HG03097 (cell line): ENCODE results near the gene MFRP.

Experiments
- ATAC-seq: cut with Tn5 transposase; IDR thresholded peaks from one replicate; pipeline ENCODE4 v1.9.1; 2021; ENCODE audit not compliant: unreplicated experiment, low FRiP score

Gene MFRP

GRCh38 chr11:119373059-119373920 is 26.8 kb upstream of the MFRP start:
- ATAC-seq, result no peak

- ATAC-seq, result no peak
Observed at GRCh38 chr11:119372260-119373058, 26.0 kb upstream of the MFRP start.

GRCh38 chr11:119371778-119372182 is 25.3 kb upstream of the MFRP start:
- no peak for ATAC-seq

GRCh38 chr11:119371067-119371601 is 24.6 kb upstream of the MFRP start:
- no peak for ATAC-seq

GRCh38 chr11:119370486-119371046 is 24.1 kb upstream of the MFRP start:
- ATAC-seq, result no peak

GRCh38 chr11:119369132-119369925 is 22.8 kb upstream of the MFRP start:
- ATAC-seq, result no peak

GRCh38 chr11:119368121-119369034 is 21.9 kb upstream of the MFRP start:
- no peak for ATAC-seq

GRCh38 chr11:119367661-119368120 is 21.2 kb upstream of the MFRP start:
- ATAC-seq, result no peak

GRCh38 chr11:119366690-119367620 is 20.4 kb upstream of the MFRP start:
- no peak for ATAC-seq

- no peak for ATAC-seq
Observed at GRCh38 chr11:119365071-119365591, 18.6 kb upstream of the MFRP start.

GRCh38 chr11:119363851-119364590 is 17.5 kb upstream of the MFRP start:
- no peak for ATAC-seq

GRCh38 chr11:119363081-119363850 is 16.8 kb upstream of the MFRP start:
- ATAC-seq, result no peak

- ATAC-seq, result no peak
Observed at GRCh38 chr11:119362741-119363080, 16.2 kb upstream of the MFRP start.

GRCh38 chr11:119361941-119362725 is 15.6 kb upstream of the MFRP start:
- no peak for ATAC-seq

- ATAC-seq, result no peak
Observed at GRCh38 chr11:119361056-119361787, 14.7 kb upstream of the MFRP start.
